Occipital lobe (tissue), 2 donors: Measurements from ENCODE around the gene CAMK2G. TPM values are rescaled to one million over a fixed set of nuclear protein-coding genes. Genes with fewer than 3 reads are reported as not detected.

Experiments
- DNase-seq: peaks from one replicate; lab custom pipeline; 2025; lab: John Stamatoyannopoulos, UW
- total RNA-seq: library from RNA; depleted of rRNA; stranded (reverse); fragments of >200 nt; gene quantifications from one replicate; pipeline ENCODE4 v1.2.3, GENCODE V29; 2014

The CAMK2G gene
- total RNA-seq, 1 donor from 2014 or later: 64.1 TPM

GRCh38 chr10:73814276-73814895 lies 60.0 kb downstream of the CAMK2G start:
- DNase-seq: no peak

GRCh38 chr10:73813333-73813732 lies 61.0 kb downstream of the CAMK2G start:
- DNase-seq: no peak

GRCh38 chr10:73812657-73813056 lies 61.7 kb downstream of the CAMK2G start:
- DNase-seq: no peak

DNA sequence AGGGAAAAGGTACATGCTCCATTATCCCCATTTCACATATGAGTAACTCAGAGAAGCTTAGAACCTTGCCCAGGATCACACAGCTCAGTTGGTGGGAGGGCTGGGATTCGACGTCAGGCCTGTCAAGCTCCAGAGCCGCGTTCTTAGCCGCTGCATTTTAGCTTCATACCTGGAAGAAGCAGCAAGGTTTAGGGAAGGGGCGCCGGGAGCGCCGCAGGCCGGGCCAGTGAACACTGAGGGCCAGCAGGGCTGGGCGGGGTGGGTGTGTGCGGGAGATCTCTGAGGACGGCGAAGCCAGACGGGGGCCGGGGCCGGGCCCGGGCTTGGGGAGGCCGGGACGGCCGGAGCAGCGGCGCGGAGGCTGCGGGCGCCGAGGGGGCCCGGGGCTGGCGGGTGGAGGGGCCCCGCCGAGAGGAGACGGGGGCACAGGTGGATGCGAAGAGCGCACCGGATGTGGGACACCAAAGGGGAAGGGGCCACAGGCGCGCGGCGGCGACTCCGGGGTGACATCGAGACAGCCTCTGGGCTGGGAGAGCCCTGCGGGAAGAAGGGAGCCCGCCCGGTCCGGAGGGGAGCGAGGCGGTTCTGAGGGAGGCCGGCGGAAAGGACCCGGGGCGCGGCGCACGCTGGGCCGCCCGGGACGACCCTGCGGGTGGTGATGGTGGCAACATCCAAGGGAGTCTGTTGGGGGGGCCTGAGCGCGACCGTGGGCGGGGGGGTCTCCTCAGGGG lies 63.5 kb downstream of the CAMK2G start:
- no peak for DNase-seq

DNA sequence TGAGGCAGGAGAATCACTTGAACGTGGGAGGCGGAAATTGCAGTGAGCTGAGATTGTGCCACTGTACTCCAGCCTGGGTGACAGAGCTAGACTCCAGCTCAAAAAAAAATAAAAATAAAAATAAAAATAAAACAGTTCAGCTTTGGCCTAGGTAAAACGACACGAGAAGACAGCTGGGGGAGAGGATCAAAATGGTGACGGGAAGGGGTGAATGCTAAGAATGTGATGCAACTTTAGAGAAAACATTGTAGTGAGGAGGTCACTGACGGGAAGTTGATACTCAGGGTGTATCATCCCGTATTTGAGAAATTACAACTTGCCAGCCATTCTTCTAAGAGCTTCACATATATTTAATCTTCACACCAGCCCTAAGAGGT lies 64.0 kb downstream of the CAMK2G start:
- DNase-seq: no peak

GRCh38 chr10:73809061-73809818 lies 65.1 kb downstream of the CAMK2G start:
- no peak for DNase-seq

GRCh38 chr10:73808021-73808815 lies 66.1 kb downstream of the CAMK2G start:
- no peak for DNase-seq

DNA sequence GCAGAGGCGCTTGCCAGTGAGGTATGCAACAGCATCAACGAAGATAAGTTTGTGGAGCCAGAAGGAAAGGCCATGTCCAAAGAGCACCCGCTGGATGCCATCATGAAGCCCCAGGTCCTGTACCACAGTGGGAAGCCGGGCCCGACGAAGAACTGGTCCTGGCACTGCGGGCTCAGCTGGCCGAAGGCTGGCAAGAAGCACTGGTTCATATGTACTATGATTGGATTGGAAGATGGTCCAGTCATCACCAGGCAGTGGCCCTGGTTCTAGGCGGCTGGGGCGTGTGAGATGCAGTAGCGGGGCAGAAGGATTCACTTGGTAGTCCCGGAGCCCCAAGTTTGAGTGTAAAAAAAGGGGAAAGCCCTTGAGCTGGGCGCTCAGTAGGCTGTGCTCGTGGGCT lies 66.9 kb downstream of the CAMK2G start:
- no peak for DNase-seq

DNA sequence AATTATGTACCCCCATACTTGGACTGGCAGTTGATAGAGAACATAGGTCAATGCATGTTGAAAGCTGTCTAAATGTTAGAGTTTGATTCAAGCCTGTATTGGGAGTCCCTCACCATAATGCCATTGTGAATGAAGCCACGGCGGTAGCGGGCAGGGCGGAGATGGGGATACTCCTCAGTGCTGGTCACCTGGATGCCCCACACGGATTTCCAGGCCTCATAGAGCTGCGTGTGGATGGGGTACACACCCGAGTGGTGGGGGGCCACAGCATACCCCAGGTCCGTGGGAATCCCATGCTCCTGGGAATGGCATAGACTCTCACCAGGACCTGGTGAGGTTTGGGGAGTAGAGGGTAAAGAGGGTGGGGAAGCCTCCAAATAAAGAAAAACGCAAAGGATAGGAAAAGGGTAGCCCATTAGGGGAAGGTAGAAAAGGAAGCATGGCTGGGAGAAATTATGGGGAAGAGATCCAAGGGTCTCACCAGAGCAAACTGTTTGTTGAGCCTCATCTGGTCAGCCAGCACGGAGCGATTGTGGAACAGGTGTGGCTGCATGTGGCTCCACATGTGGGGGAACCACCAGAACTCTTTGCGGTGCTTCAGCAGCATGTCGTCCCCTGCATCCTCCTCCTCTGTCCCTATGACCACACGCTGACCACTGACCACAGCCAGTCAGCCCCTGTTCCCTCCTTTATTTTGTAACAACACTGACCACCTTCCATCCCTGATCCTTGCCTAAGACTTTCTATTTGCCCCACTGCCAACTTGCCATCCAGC lies 68.0 kb downstream of the CAMK2G start:
- no peak for DNase-seq

DNA sequence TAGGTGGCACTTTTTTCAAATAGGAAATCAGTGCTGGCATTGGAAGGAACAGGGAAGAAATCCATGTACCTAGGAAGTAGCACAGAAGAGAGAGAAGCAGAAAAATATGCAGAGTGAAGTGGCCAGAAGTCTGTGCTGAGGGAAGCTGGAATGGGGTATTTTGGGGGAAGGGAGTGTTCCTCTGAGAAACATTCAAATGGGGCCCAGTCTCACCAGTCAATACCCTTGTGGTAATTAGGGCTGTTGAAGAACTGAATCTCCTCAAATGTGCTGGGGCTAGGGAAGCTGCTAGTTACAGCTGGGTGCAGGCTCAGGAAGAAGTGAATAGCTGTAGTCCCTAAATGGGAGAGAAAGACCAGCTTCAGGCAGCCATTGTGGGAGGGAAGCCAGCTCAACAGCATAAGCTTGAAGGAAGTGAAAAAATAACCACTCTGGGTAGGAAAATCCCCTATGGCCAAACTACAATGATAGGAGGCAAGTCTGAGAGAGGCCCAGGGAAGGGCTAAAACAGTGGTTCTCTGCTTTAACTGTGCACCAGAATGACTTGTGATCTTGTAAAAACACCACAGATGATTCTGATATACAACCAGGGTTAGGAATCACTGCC lies 70.6 kb downstream of the CAMK2G start:
- DNase-seq: no peak

DNA sequence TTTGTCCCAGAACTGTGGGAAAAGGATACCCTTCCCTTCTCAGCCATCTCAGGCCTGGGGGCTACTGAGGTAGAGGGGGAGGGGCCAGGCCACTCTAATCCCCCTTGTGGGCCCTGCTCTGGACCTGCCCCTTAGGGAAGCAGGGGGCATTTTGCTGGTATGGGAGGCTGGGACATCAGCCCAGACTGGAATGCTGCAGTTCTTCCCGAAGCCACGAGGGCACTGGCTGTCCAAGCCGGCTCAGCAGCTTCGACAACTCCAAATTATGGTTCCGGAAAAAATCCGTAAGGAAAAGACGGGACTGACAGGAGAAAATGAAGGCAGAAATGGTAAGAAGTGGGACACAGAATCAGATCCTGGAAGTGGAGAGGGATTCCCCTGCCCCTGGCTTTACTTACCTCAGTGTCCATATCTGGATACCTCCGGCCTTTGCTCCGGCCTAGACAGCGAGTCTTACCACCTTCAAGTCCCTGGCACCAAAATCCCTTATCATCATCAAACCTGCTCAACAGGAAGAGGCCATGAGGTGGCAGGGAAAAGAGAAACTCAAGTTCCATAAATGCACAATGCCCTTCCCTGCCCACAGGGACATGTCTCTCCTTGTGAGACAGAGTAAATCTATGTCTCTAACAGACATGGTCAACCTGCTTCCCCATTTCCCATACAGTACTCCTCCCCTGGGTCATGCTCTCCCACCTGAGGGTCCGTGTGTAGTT lies 71.9 kb downstream of the CAMK2G start:
- DNase-seq: no peak

GRCh38 chr10:73801253-73801590 lies 73.1 kb downstream of the CAMK2G start:
- DNase-seq: no peak

DNA sequence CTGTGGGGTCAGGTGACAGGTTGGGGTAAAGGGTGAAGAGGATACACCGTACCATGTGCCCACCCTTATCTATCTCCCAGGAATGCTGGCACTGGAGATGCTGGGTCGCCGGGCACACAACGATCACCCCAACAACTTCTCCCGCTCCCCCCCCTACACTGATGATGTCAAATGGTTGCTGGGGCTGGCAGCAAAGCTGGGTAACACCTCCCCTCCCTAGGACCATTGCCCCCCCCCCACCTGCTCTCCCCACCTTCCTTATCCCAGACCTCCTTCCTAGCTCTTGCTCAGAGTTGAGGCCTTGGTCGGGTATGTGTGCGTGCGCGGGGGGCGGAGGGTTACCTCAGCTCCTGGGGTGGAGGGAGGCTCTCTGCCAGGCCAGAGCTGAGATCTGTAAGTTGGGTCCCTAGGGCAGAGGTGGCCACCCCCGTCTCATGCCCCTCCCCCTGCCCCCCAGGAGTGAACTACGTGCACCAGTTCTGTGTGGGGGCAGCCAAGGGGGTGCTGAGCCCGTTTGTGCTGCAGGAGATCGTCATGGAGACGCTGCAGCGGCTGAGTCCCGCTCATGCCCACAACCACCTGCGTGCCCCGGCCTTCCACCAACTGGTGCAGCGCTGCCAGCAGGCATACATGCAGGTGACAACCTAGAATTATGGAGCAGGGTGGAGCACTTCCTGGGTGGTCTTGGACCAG lies 73.6 kb downstream of the CAMK2G start:
- DNase-seq: no peak

DNA sequence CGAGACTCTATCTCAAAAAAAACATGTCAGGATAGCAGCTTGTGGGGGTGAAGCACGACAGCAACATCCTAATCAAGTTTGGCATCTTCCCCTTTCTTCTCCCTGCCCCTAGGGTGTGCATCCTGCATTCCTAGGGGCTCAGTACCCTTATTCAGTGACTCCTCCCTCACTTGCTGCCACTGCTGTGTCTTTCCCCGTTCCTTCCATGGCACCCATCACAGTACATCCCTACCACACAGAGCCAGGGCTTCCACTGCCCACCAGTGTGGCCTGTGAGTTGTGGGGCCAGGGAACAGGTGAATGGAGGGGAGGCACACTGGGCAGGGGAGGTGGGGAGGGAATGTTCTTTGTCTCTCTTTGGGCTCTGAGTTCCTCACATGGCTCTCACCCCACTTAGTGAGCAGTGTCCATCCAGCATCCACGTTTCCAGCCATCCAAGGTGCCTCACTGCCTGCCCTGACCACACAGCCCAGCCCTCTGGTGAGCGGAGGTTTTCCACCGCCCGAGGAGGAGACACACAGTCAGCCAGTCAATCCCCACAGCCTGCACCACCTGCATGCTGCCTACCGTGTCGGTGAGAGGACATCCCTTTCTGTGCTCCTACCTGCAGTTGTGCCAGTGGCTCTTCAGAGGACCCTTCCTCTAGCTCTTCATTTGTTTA lies 74.3 kb downstream of the CAMK2G start:
- DNase-seq: no peak

GRCh38 chr10:73798927-73799560 lies 75.3 kb downstream of the CAMK2G start:
- DNase-seq: no peak

- DNase-seq: no peak
Measured at GRCh38 chr10:73798087-73798486, 76.3 kb downstream of the CAMK2G start.

GRCh38 chr10:73797324-73798025 lies 76.9 kb downstream of the CAMK2G start:
- no peak for DNase-seq

DNA sequence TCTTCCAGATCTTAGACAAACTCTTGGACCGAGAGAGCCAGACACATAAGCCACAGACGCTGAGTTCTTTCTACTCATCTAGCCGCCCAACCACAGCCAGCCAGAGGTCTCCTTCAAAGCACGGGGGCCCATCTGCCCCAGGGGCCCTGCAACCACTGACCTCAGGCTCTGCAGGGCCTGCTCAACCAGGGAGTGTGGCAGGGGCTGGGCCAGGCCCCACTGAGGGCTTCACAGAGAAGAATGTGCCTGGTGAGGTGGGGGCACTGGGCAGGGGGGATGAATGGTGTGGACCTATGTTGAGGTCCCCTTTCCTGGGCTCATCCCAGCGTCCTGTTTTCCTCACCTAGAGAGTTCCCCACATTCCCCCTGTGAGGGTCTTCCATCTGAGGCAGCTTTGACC lies 77.6 kb downstream of the CAMK2G start:
- no peak for DNase-seq
